CD14-positive monocyte (primary cell): Measurements from ENCODE around the gene IFNG. TPM values are rescaled to one million over a fixed set of nuclear protein-coding genes. Genes with fewer than 3 reads are reported as not detected.

Experiments
- DNase-seq, 3 donors: peaks; one replicate each; pipeline ENCODE4 v3.0.0-alpha.2; 2011 to 2022
- H2AFZ ChIP-seq: 2 replicates; pipeline ENCODE4 v1.6.0; 2012; ENCODE audit warnings: mild to moderate bottlenecking, low read depth, low read length, inconsistent platforms; ENCODE audit not compliant: insufficient read depth, poor library complexity, severe bottlenecking
- H3K27ac ChIP-seq, 2 donors: 1 replicate in 1 of 2; 2 replicates in 1 of 2; pipeline ENCODE4 v1.5.1; 2012 to 2013; ENCODE audit warnings: low read length in 2 of 2, control low read depth in 1 of 2, inconsistent platforms in 1 of 2, low read depth in 1 of 2, mild to moderate bottlenecking in 1 of 2
- H3K27me3 ChIP-seq, 2 donors: one replicate each; pipeline versions ENCODE4 v1.6.0 to v1.6.1; 2011 to 2013; ENCODE audit warnings: low read length in 2 of 2; ENCODE audit not compliant: control insufficient read depth in 2 of 2, insufficient read depth in 2 of 2
- H3K36me3 ChIP-seq, 2 donors: replicated peaks in 1 of 2; 1 replicate in 1 of 2; 2 replicates in 1 of 2; pipeline versions ENCODE4 v1.5.1 to v1.6.1; 2012 to 2013; ENCODE audit warnings: low read length in 2 of 2, control low read depth in 1 of 2, inconsistent platforms in 1 of 2, mild to moderate bottlenecking in 1 of 2; ENCODE audit not compliant: insufficient read depth in 2 of 2, control insufficient read depth in 1 of 2
- H3K4me1 ChIP-seq, 2 donors: 1 replicate in 1 of 2; 2 replicates in 1 of 2; pipeline versions ENCODE4 v1.5.1 to v1.6.1; 2012 to 2013; ENCODE audit warnings: low read length in 2 of 2, control low read depth in 1 of 2, inconsistent platforms in 1 of 2, mild to moderate bottlenecking in 1 of 2, moderate library complexity in 1 of 2; ENCODE audit not compliant: insufficient read depth in 2 of 2, control insufficient read depth in 1 of 2
- H3K4me2 ChIP-seq: replicated peaks from 2 replicates; pipeline ENCODE3; 2012; ENCODE audit warnings: low read length, moderate library complexity, mild to moderate bottlenecking; ENCODE audit not compliant: poor library complexity, severe bottlenecking; ENCODE audit errors: extremely low read depth
- H3K4me3 ChIP-seq, 3 experiments: fragments of 200-600 bp in 1 of 3; sonication (generic) in 1 of 3; replicated peaks in 1 of 3; 1 replicate in 2 of 3; 2 replicates in 1 of 3; pipeline ENCODE4 v1.5.1; 2011 to 2013; ENCODE audit warnings: low read length in 3 of 3, mild to moderate bottlenecking in 3 of 3, control low read depth in 2 of 3, low read depth in 2 of 3, inconsistent platforms in 1 of 3, moderate library complexity in 1 of 3
- H3K79me2 ChIP-seq: 2 replicates; pipeline ENCODE4 v1.6.0; 2012; ENCODE audit warnings: mild to moderate bottlenecking, control low read depth, inconsistent platforms, low read length, moderate library complexity; ENCODE audit not compliant: insufficient read depth
- H3K9ac ChIP-seq: 2 replicates; pipeline ENCODE4 v1.6.0; 2017; ENCODE audit warnings: low read length, mild to moderate bottlenecking; ENCODE audit not compliant: insufficient read depth, poor library complexity, severe bottlenecking
- H3K9me3 ChIP-seq, 2 donors: replicated peaks in 1 of 2; 1 replicate in 1 of 2; 2 replicates in 1 of 2; pipeline versions ENCODE4 v1.5.1 to v1.6.1; 2012 to 2013; ENCODE audit warnings: low read length in 2 of 2, control low read depth in 1 of 2; ENCODE audit not compliant: control insufficient read depth in 1 of 2, insufficient read depth in 1 of 2
- H4K20me1 ChIP-seq: 2 replicates; pipeline ENCODE4 v1.6.0; 2012; ENCODE audit warnings: mild to moderate bottlenecking, low read length, control low read depth, moderate library complexity; ENCODE audit not compliant: insufficient read depth
- H3K27ac Mint-ChIP-seq, 7 donors: one replicate each; pipeline ENCODE4 v1.8.0; 2020; ENCODE audit warnings: mild to moderate bottlenecking in 7 of 7, mixed read lengths in 7 of 7, moderate library complexity in 6 of 7, inconsistent platforms in 2 of 7
- H3K27me3 Mint-ChIP-seq, 3 donors: one replicate each; pipeline ENCODE4 v1.8.0; 2021 to 2022; ENCODE audit warnings: low read depth in 3 of 3, mild to moderate bottlenecking in 3 of 3, mixed read lengths in 3 of 3, moderate library complexity in 3 of 3, inconsistent platforms in 1 of 3
- H3K36me3 Mint-ChIP-seq, 2 donors: one replicate each; pipeline ENCODE4 v1.8.0; 2020; ENCODE audit warnings: mixed read lengths in 2 of 2, inconsistent platforms in 1 of 2, mild to moderate bottlenecking in 1 of 2
- H3K4me1 Mint-ChIP-seq: one replicate; pipeline ENCODE4 v1.8.0; 2020; ENCODE audit warnings: mild to moderate bottlenecking, mixed read lengths
- H3K4me3 Mint-ChIP-seq, 2 donors: one replicate each; pipeline ENCODE4 v1.8.0; 2020; ENCODE audit warnings: mild to moderate bottlenecking in 2 of 2, mixed read lengths in 2 of 2, moderate library complexity in 1 of 2
- H3K9me3 Mint-ChIP-seq, 7 donors: one replicate each; pipeline ENCODE4 v1.8.0; 2020 to 2022; ENCODE audit warnings: mixed read lengths in 7 of 7, mild to moderate bottlenecking in 6 of 7, moderate library complexity in 6 of 7, inconsistent platforms in 2 of 7
- WGBS: methylation state at CpG from one replicate; pipeline ENCODE4 v1.1.5; 2013; ENCODE audit warnings: missing lambda C conversion rate; ENCODE audit not compliant: insufficient coverage; 5-methylcytosine and 5-hydroxymethylcytosine counted together
- intact Hi-C, 2 donors: fragments of 100-400 bp; cut with micrococcal nuclease; formaldehyde crosslinking; loops; one replicate each; pipeline versions ENCODE4 v1.15.0 to v1.15.1; 2023
- polyA plus RNA-seq, 3 donors: library from polyadenylated mRNA; depleted of rRNA in 1 of 3; unstranded in 2 of 3; stranded (reverse) in 1 of 3; fragments of 300-500 nt in 2 of 3; fragments of >200 nt in 1 of 3; fragmentation: Illumina TruSeq in 2 of 3; gene quantifications; 1 replicate in 2 of 3; 2 replicates in 1 of 3; pipeline ENCODE4 v1.2.3, GENCODE V29; 2012 to 2021
- TF ChIP-seq, protein P1 (sequence below): fragments of 200-600 bp; IDR thresholded peaks from one replicate; pipeline ENCODE4 v1.8.0; 2022; ENCODE audit warnings: antibody characterized with exemption, mild to moderate bottlenecking

Gene IFNG
- polyA plus RNA-seq, 3 donors = not detected

DNA sequence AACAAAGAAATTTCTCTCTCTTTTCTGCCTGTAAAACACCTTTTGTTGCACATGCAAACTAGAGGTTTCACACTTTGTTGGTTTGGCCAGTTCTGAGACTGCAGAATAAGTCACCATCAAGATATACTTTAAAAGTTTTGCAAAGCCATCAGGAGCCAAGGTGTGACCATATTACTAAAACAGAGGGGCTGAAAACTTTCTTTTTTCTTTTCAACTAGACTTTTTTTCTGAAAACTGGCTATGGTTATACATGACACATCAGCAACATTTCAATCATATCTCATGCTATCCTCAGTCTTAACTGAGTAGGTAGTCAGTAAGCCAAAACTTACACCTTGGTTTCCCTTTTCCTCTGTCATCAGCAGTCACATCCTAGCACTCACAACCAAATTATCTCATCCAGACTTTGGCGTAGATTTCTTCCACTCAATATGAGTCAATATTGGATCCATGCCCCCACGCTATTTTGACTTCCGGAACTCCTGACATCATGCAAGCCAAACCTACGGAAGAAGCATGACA is 4.1 kb upstream of the IFNG start:
- Histone ChIP-seq H3K9me3 (no peaks in the 10 kb centered on the region), H3K9ac (no peak overlapping the region), H3K79me2 (no peaks in the 10 kb centered on the region), H3K36me3 (no peaks in the 10 kb centered on the region), H3K27me3 (no peaks in the 10 kb centered on the region), H2AFZ (no peak overlapping the region), H3K27ac (no peak overlapping the region), H3K4me3 (no peak overlapping the region), H3K4me1 (no peaks in the 10 kb centered on the region), H3K4me2 (no peak overlapping the region), H4K20me1 (no peaks in the 10 kb centered on the region)
- no peak overlapping the region for H3K27ac Mint-ChIP-seq
- no peak overlapping the region for H3K4me3 Mint-ChIP-seq
- intact Hi-C loops = no loop called here
- H3K36me3 Mint-ChIP-seq = no peaks in the 10 kb centered on the region
- TF ChIP-seq, protein P1, sequence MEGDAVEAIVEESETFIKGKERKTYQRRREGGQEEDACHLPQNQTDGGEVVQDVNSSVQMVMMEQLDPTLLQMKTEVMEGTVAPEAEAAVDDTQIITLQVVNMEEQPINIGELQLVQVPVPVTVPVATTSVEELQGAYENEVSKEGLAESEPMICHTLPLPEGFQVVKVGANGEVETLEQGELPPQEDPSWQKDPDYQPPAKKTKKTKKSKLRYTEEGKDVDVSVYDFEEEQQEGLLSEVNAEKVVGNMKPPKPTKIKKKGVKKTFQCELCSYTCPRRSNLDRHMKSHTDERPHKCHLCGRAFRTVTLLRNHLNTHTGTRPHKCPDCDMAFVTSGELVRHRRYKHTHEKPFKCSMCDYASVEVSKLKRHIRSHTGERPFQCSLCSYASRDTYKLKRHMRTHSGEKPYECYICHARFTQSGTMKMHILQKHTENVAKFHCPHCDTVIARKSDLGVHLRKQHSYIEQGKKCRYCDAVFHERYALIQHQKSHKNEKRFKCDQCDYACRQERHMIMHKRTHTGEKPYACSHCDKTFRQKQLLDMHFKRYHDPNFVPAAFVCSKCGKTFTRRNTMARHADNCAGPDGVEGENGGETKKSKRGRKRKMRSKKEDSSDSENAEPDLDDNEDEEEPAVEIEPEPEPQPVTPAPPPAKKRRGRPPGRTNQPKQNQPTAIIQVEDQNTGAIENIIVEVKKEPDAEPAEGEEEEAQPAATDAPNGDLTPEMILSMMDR = no peak
- DNase-seq = no peak
- H3K27me3 Mint-ChIP-seq = peaks cover 0 to 5% (median 2%) of the 10 kb centered on the region in 3 donors
- WGBS = 100% methylated on average over 1 of the region's 4 CpGs
- peaks cover 0 to under 1% (median 0%) of the 10 kb centered on the region in 7 donors for H3K9me3 Mint-ChIP-seq
- H3K4me1 Mint-ChIP-seq = no peaks in the 10 kb centered on the region

DNA sequence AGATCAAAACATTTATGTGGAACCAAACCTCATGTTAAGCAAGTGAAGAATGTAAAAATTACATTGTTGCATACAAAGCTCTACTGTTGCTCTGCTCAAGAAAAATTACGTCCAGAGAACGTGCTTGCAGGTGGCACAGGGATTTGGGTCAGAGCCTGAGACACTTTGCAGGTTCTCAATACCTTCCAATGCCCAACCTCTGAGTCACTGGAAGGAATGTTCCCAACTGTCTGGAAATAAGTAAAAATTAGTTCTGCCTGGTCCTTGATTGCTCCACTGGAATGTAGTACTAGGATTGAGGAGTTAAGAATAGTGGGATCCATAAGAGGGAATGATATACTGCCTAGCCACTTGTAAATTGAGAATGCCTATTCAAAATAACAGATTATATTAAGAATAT is 2.8 kb upstream of the IFNG start:
- Histone ChIP-seq H3K27ac (no peak overlapping the region), H3K27me3 (no peaks in the 10 kb centered on the region), H4K20me1 (no peaks in the 10 kb centered on the region), H3K4me3 (no peak overlapping the region), H3K4me1 (no peaks in the 10 kb centered on the region), H3K9ac (no peak overlapping the region), H3K4me2 (no peak overlapping the region), H3K79me2 (no peaks in the 10 kb centered on the region), H2AFZ (no peak overlapping the region), H3K36me3 (no peaks in the 10 kb centered on the region), H3K9me3 (no peaks in the 10 kb centered on the region)
- no CpG with 5 or more reads among the region's 2 CpGs for WGBS
- Mint-ChIP-seq H3K9me3 (no peaks in the 10 kb centered on the region), H3K27me3 (peaks cover 0 to 2% (median 2%) of the 10 kb centered on the region in 3 donors), H3K4me3 (no peak overlapping the region), H3K4me1 (no peaks in the 10 kb centered on the region), H3K36me3 (no peaks in the 10 kb centered on the region), H3K27ac (no peak overlapping the region)
- intact Hi-C loops = no loop called here
- DNase-seq = no peak
- TF ChIP-seq, protein P1 = no peak
